Uterus (tissue), 4 donors: ENCODE measurements around the gene KCND3. TPM values are rescaled to one million over a fixed set of nuclear protein-coding genes. Genes with fewer than 3 reads are reported as not detected.

Experiments used
- DNase-seq, 2 donors: peaks; one replicate each; pipeline ENCODE4 v3.0.0-alpha.2; 2019 to 2020
- H3K27ac ChIP-seq, 2 donors: fragments of 200-600 bp; sonication (generic); 1 replicate in 1 of 2; 2 replicates in 1 of 2; pipeline ENCODE4 v1.5.1; 2016 to 2018
- H3K27me3 ChIP-seq, 2 donors: fragments of 200-600 bp; sonication (generic); one replicate each; pipeline ENCODE4 v1.5.1; 2018 to 2019; ENCODE audit warnings: control low read depth in 1 of 2
- H3K36me3 ChIP-seq, 2 donors: fragments of 200-600 bp; sonication (generic); one replicate each; pipeline ENCODE4 v1.5.1; 2019; ENCODE audit warnings: control low read depth in 1 of 2
- H3K4me1 ChIP-seq, 2 donors: fragments of 200-600 bp; sonication (generic); one replicate each; pipeline ENCODE4 v1.5.1; 2018 to 2019; ENCODE audit warnings: control low read depth in 1 of 2
- H3K4me3 ChIP-seq, 2 donors: fragments of 200-600 bp; sonication (generic); 1 replicate in 1 of 2; 2 replicates in 1 of 2; pipeline ENCODE4 v1.5.1; 2018 to 2019; ENCODE audit warnings: mild to moderate bottlenecking in 1 of 2
- H3K9me3 ChIP-seq, 2 donors: fragments of 200-600 bp; sonication (generic); one replicate each; pipeline ENCODE4 v1.5.1; 2019; ENCODE audit warnings: control low read depth in 1 of 2
- CTCF ChIP-seq, 4 experiments: fragments of 200-600 bp in 2 of 4; fragments of 450-650 bp in 2 of 4; sonication (generic) in 2 of 4; IDR thresholded peaks; one replicate each; pipeline ENCODE4 v1.5.1; 2016 to 2019; ENCODE audit warnings: antibody characterized with exemption in 4 of 4, mild to moderate bottlenecking in 2 of 4, moderate library complexity in 1 of 4
- POLR2A ChIP-seq, 2 donors: fragments of 450-650 bp; IDR thresholded peaks; one replicate each; pipeline ENCODE4 v1.6.1; 2016; ENCODE audit warnings: antibody characterized with exemption in 2 of 2, mild to moderate bottlenecking in 1 of 2, moderate library complexity in 1 of 2
- intact Hi-C: fragments of 100-400 bp; cut with DNase I; formaldehyde crosslinking; loops from one replicate; pipeline ENCODE4 v1.15.1; 2023; ENCODE audit warnings: low total_unique reads
- total RNA-seq, 4 donors: library from RNA; depleted of rRNA in 3 of 4; stranded (reverse); fragments of >200 nt in 3 of 4; gene quantifications; one replicate each; pipeline versions ENCODE4 v1.1.0 to v1.2.4, GENCODE V29; 2014 to 2023
- donor health status: DM: yes; HTN: yes; CAD: no.

The KCND3 gene
- total RNA-seq, 4 donors from 2014 or later = 5.0 to 13.5 (median 7.2) TPM

GRCh38 chr1:111934106-111934852 is 55.2 kb downstream of the KCND3 start:
- no peak overlapping the region for H3K4me3 ChIP-seq
- no peak for DNase-seq
- TF ChIP-seq POLR2A (IDR thresholded peaks at IDR 0.05) (no peak), CTCF (IDR thresholded peaks at IDR 0.05) (no peak)
- H3K9me3 ChIP-seq = no peaks in the 10 kb centered on the region
- intact Hi-C loops = no loop called here
- no peaks in the 10 kb centered on the region for H3K27me3 ChIP-seq
- H3K36me3 ChIP-seq = no peaks in the 10 kb centered on the region
- no peak overlapping the region for H3K27ac ChIP-seq
- H3K4me1 ChIP-seq = no peaks in the 10 kb centered on the region

DNA sequence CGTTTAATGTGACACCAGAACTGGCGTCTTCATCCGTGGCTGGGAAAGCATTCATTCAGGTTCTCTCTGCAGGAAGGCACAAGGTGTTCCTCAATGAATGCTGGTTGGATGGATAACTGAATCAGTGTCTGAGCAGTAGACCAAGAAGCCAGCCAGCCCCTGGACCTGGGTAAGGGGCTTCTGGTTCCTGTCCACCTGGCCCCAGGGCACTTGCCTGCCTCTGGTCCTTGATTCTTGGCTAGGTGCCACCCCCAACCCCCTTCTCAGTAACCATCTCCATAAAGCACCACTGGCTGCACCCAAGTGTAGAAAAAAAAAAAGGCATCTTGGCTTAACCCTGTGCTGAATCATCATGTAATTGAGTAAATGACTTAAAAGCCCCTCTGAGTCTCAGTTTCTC is 59.1 kb downstream of the KCND3 start:
- no peaks in the 10 kb centered on the region for H3K4me1 ChIP-seq
- DNase-seq = no peak
- H3K4me3 ChIP-seq = no peak overlapping the region
- no peaks in the 10 kb centered on the region for H3K36me3 ChIP-seq
- no peaks in the 10 kb centered on the region for H3K27me3 ChIP-seq
- TF ChIP-seq CTCF (IDR thresholded peaks at IDR 0.05) (no peak), POLR2A (IDR thresholded peaks at IDR 0.05) (no peak)
- intact Hi-C loops = no loop called here
- H3K27ac ChIP-seq = no peak overlapping the region
- no peaks in the 10 kb centered on the region for H3K9me3 ChIP-seq

- Histone ChIP-seq H3K4me1 (no peaks in the 10 kb centered on the region), H3K4me3 (no peak overlapping the region), H3K36me3 (no peaks in the 10 kb centered on the region), H3K27ac (no peak overlapping the region), H3K27me3 (no peaks in the 10 kb centered on the region), H3K9me3 (no peaks in the 10 kb centered on the region)
- no peak for TF ChIP-seq POLR2A (IDR thresholded peaks at IDR 0.05)
- TF ChIP-seq CTCF (IDR thresholded peaks at IDR 0.05) = no peak
- DNase-seq = no peak
- intact Hi-C loops = no loop called here
These were observed 60.9 kb downstream of the KCND3 start for GRCh38 chr1:111928531-111928930.

DNA sequence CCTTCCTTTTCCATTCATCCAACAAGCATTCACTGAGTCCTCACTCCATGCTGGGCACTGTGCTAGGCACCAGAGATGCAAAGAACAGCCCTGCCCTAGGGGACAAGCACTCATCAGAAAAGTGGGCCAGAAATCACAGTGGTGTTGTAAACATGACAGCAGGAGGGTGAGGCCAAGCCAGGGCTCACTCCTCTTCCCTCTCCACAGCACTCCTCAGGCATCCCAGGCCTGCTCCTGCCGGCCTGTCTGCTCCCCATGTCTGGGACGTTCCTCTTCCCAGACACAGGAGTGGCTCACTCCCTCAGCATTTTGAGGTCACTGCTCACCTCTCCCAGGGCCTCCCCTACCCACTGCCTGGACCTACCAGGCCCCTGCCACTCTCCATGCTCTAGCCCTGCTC is 61.8 kb downstream of the KCND3 start:
- no peak for TF ChIP-seq CTCF (IDR thresholded peaks at IDR 0.05)
- no peaks in the 10 kb centered on the region for H3K9me3 ChIP-seq
- no peaks in the 10 kb centered on the region for H3K36me3 ChIP-seq
- no peak overlapping the region for H3K4me3 ChIP-seq
- intact Hi-C loops = no loop called here
- no peak overlapping the region for H3K27ac ChIP-seq
- no peaks in the 10 kb centered on the region for H3K4me1 ChIP-seq
- no peaks in the 10 kb centered on the region for H3K27me3 ChIP-seq
- DNase-seq = no peak

GRCh38 chr1:111924786-111925185 is 64.7 kb downstream of the KCND3 start:
- no peak for TF ChIP-seq CTCF (IDR thresholded peaks at IDR 0.05)
- TF ChIP-seq POLR2A (IDR thresholded peaks at IDR 0.05) = no peak
- intact Hi-C loops = no loop called here
- no peak for DNase-seq

More at GRCh38 chr1:111924786-111925185, 64.7 kb downstream of the KCND3 start:
- no peaks in the 10 kb centered on the region for H3K4me1 ChIP-seq
- H3K27me3 ChIP-seq = no peaks in the 10 kb centered on the region
- no peaks in the 10 kb centered on the region for H3K36me3 ChIP-seq
- no peaks in the 10 kb centered on the region for H3K9me3 ChIP-seq
- H3K27ac ChIP-seq = no peak overlapping the region
- no peak overlapping the region for H3K4me3 ChIP-seq
